ENCODE measurements around the gene SLC12A3.

- TF ChIP-seq CTCF (IDR thresholded peaks at IDR 0.05) = no peak
- no peak for TF ChIP-seq POLR2A (IDR thresholded peaks at IDR 0.05)
Observed at GRCh38 chr16:56927471-56927870, 62.5 kb downstream of the SLC12A3 start.
